SW 1271 (cell line): ENCODE results near the gene RAET1L.
"Not testable (repeated sequence)": the region's sequence is repeated elsewhere in the genome, so short reads cannot be mapped to it uniquely, and the experiment has no call there.

Experiments
- DNase-seq, 2 experiments: peaks; one replicate each; lab custom pipeline; 2025; lab: John Stamatoyannopoulos, UW

The RAET1L gene

DNA sequence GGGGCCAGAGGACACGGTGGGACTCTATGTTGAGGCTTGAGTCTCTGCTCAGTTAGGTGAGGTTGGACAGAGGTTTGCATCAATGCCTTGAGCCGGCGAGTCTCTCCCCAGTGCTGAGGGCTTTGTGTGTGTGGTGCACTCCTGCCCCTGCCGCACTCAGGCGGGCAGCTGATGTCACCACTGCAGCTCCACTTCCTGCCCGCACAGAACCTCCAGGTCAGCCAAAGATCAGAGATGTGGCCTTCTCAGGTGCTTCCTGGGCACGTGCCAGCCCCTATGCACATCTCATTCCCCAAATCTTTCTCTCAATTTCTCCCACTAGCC lies 33.9 kb downstream of the RAET1L start:
- DNase-seq: not testable (repeated sequence)

GRCh38 chr6:149990661-149991471 lies 34.5 kb downstream of the RAET1L start:
- no peak for DNase-seq

GRCh38 chr6:149990212-149990660 lies 35.1 kb downstream of the RAET1L start:
- no peak for DNase-seq

GRCh38 chr6:149988550-149989346 lies 36.6 kb downstream of the RAET1L start:
- DNase-seq: no peak

DNA sequence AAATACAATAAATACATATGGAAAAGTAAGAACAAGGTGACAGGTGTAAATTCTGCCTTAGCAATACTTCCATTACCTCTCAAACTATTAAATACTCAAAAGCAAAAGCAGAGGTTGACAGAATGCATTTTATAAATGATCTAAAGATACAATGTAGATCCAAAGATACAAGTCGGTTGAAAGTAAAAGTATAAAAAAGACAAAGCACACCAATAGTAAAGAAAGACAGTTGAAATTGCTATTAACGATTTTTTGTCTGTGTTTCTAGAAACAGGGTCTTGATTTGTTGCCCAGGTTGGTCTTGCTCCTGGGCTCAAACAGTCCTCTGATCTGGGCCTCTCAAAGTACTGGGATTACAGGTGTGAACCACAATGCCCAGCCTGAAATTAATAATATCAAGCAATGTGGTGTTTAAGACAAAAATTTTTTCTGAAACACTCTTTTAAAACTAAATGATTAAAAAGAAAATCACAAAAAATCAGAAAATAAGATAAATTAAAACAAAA lies 37.7 kb downstream of the RAET1L start:
- no peak for DNase-seq

DNA sequence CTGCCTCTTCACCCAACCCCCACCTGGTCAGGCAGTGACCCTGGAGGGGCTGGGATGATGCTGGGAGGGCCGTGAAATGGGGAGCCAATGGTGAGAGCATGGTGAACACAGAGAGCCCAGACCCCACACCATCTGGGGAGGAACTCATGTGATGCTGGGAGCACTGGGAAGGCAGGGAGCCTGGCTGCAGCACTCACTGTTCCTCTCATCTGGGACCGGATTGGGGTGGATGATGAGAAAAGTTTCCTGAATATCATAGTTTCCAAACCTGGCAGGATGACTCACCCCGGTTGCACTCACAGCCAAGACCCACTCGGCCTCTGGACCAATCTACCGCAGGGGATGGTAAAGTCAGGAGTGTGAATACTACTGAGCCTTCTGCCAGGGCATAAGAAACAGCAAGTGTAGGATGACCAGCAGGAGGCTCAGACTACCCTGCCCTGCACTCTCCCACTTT lies 39.8 kb downstream of the RAET1L start:
- DNase-seq: no peak

DNA sequence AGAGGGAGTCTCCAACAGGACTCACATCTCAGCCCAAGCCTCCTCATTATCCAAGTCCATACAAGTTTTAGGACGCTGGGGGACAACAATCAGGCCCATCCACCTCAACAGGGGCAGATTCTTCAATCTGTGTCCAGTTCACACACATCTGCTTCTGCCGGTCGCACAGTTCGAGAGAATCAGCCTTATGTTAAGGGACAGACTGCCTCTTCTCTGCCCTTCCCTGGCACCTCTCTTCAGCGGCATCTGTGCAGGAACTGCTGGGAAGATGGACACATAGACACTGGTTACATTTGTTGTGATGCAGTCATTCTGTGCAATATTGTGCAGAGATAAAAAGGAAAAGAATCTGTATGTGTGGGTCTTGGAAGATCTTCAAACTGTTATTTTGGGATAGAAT lies 40.6 kb downstream of the RAET1L start:
- no peak for DNase-seq

DNA sequence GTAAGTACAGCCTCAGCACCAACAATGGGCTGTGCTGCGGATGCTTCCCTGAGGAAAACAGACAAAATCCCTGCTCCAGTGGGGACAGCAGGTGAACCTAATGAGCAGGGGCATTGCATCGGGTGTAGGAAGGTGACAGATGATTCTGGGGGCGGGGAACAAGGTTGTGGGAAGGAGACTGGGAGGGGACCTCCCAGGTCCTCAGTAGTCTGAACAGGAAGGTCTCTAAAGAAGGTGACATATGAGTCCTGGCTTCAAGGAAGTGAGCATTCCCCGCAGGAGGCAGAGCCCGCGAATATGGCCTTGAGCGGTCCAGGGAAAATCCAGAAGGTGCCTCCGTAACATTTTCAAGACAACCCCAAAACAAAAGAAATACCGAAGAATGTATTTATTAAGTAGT lies 42.2 kb downstream of the RAET1L start:
- no peak for DNase-seq

- no peak for DNase-seq
Observed at GRCh38 chr6:149979293-149979692, 46.0 kb downstream of the RAET1L start.

GRCh38 chr6:149978610-149979009 lies 46.7 kb downstream of the RAET1L start:
- DNase-seq: no peak

DNA sequence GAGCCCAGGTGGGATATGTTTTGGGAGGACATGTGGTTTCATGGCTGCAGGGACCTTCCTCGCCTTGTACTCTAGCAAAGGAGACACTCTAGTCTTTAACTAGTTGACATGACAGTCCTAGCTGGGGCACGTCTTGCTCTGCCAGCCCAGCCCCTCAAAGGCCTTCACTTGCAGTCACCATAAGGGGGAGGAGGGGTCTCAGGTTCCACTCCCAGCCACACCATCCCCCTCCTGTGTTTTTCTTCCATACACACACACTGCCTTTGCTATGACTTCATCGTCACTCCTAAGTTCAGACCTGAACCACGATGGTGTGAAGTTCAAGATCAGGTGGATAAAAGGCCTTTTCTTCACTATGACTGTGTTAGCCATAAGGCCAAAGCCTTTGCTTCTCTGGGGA lies 48.1 kb downstream of the RAET1L start:
- no peak for DNase-seq

DNA sequence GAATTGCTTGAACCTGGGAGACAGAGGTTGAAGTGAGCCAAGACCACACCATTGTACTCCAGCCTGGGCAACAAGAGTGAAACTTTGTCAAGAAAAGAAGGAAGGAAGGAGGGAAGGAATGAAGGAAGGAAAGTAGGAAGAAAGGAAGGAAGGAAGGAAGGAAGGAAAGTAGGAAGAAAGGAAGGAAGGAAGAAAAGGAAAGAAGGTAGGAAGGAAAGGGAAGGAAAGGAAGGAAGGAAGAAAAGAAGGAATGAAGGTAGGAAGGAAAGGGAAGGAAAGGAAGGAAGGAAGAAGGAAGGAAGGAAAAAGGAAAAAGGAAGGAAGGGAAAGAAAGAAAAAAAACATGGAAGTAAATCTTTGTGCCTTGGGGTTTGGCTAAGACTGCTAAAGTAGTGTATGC lies 49.9 kb downstream of the RAET1L start:
- DNase-seq: no peak

DNA sequence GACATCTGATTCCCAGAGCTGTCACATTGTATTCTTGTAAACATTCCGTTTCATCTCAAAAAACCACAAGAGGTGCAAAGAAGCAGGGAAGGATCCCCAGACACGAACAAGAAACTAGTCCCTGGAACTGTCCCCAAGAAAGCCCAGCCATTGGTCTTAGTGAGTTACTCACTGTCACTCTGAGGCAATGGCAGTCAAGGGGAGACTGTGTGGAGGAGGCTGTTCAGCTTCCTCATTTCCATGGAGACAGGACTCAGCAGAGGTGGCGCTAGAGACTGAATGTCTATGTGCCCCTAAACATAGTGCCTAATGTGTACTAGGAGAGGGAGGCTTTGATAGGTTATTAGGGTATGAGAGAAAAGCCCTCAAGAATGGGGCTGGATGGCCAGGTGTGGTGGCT lies 50.5 kb downstream of the RAET1L start:
- DNase-seq: no peak

- not testable (repeated sequence) for DNase-seq
Observed at GRCh38 chr6:149974394-149974793, 50.9 kb downstream of the RAET1L start.

DNA sequence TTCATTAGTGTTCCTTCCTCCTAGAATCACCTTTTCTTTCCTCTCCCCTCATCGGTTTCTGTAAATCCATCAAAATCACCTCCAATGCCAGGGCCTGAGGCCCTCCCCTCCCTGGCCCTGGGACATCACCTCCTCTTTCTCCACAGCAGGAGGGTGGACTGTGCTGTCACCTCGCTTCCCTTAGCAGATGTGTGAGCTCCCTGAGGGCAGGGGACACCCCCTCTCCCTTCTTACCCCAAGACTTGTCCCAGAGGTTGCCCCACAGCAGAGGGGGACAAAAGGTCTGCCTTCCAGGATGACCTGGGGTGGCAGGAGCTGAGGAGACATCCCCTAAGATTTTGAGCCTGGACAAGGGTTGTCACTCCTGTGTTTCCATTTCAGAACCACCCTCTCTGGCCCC lies 55.7 kb downstream of the RAET1L start:
- no peak for DNase-seq

- not testable (repeated sequence) for DNase-seq
Observed at GRCh38 chr6:149968909-149969308, 56.4 kb downstream of the RAET1L start.
